ENCODE data around the gene IGSF8. TPM values are rescaled to one million over a fixed set of nuclear protein-coding genes. Genes with fewer than 3 reads are reported as not detected.

The IGSF8 gene
- total RNA-seq, 1 experiment from 2014 or later: 18.8 TPM

DNA sequence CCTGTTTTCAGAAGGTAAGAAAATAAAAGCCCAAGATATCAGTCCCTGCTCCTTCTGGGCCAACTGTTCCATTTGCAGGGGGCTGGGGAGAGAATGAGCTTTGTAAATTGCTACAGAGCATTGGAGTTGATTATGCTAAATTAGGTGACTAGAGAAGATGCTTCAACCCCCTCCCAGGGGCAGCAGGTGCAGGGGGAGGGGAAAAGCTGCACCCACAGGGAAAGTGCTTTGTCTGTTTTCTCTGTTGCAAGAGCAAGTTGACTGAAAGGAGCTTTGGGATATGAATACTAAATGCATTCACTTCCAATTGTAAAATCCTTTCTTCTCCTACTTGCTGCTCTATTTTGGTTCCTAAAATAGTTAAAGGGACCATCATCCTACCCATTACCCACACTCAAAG is 50.1 kb downstream of the IGSF8 start:
- Histone ChIP-seq H3K27me3 (ENCODE audit: control insufficient read depth, insufficient read depth, low read length) (peaks cover 27% of the 10 kb centered on the region), H3K27ac (ENCODE audit: low read length) (no peak overlapping the region), H3K9me3 (ENCODE audit: control insufficient read depth, insufficient read depth, low read depth, low read length) (no peaks in the 10 kb centered on the region), H3K4me3 (ENCODE audit: low read depth in 2 of 2, low read length in 2 of 2) (no peak overlapping the region), H3K36me3 (ENCODE audit: control insufficient read depth, insufficient read depth, low read length) (no peaks in the 10 kb centered on the region), H3K4me1 (ENCODE audit: control insufficient read depth, insufficient read depth, low read length) (no peaks in the 10 kb centered on the region)
- no TSS peak for BruUV-seq (replicated peaks)
- ChIA-PET CTCF (interaction anchor here (0.8 kb wide), 1 partner anchor 38 kb away, joined by 3 read pairs; no protein-coding TSS in a partner anchor), POLR2A (no interaction called here)
- DNase-seq (ENCODE audit: low read depth, low spot score): no peak
- no peak for ATAC-seq
- TF ChIP-seq SIN3A (IDR thresholded peaks at IDR 0.05; ENCODE audit: borderline replicate concordance, insufficient read depth, low read depth, low read length) (no peak), POLR2AphosphoS5 (IDR thresholded peaks at IDR 0.05; ENCODE audit: low read depth, low read length) (no peak), TCF7L2 (IDR thresholded peaks at IDR 0.05; ENCODE audit: low read depth, low read length) (no peak)
- TF ChIP-seq, protein P1, sequence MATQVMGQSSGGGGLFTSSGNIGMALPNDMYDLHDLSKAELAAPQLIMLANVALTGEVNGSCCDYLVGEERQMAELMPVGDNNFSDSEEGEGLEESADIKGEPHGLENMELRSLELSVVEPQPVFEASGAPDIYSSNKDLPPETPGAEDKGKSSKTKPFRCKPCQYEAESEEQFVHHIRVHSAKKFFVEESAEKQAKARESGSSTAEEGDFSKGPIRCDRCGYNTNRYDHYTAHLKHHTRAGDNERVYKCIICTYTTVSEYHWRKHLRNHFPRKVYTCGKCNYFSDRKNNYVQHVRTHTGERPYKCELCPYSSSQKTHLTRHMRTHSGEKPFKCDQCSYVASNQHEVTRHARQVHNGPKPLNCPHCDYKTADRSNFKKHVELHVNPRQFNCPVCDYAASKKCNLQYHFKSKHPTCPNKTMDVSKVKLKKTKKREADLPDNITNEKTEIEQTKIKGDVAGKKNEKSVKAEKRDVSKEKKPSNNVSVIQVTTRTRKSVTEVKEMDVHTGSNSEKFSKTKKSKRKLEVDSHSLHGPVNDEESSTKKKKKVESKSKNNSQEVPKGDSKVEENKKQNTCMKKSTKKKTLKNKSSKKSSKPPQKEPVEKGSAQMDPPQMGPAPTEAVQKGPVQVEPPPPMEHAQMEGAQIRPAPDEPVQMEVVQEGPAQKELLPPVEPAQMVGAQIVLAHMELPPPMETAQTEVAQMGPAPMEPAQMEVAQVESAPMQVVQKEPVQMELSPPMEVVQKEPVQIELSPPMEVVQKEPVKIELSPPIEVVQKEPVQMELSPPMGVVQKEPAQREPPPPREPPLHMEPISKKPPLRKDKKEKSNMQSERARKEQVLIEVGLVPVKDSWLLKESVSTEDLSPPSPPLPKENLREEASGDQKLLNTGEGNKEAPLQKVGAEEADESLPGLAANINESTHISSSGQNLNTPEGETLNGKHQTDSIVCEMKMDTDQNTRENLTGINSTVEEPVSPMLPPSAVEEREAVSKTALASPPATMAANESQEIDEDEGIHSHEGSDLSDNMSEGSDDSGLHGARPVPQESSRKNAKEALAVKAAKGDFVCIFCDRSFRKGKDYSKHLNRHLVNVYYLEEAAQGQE (IDR thresholded peaks at IDR 0.05; ENCODE audit: insufficient read depth in 1 of 2, low read depth in 2 of 2, low read length in 1 of 2): no peak
- TF ChIP-seq, protein P2, sequence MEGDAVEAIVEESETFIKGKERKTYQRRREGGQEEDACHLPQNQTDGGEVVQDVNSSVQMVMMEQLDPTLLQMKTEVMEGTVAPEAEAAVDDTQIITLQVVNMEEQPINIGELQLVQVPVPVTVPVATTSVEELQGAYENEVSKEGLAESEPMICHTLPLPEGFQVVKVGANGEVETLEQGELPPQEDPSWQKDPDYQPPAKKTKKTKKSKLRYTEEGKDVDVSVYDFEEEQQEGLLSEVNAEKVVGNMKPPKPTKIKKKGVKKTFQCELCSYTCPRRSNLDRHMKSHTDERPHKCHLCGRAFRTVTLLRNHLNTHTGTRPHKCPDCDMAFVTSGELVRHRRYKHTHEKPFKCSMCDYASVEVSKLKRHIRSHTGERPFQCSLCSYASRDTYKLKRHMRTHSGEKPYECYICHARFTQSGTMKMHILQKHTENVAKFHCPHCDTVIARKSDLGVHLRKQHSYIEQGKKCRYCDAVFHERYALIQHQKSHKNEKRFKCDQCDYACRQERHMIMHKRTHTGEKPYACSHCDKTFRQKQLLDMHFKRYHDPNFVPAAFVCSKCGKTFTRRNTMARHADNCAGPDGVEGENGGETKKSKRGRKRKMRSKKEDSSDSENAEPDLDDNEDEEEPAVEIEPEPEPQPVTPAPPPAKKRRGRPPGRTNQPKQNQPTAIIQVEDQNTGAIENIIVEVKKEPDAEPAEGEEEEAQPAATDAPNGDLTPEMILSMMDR (IDR thresholded peaks at IDR 0.05): no peak
- intact Hi-C loops (cut with micrococcal nuclease; ENCODE audit: unreplicated experiment) (no loop called here), in situ Hi-C loops (cut with HindIII; ENCODE audit: low pct_unique_long_range_greater_than_20kb, low sequenced_read_pairs) (no loop called here)

DNA sequence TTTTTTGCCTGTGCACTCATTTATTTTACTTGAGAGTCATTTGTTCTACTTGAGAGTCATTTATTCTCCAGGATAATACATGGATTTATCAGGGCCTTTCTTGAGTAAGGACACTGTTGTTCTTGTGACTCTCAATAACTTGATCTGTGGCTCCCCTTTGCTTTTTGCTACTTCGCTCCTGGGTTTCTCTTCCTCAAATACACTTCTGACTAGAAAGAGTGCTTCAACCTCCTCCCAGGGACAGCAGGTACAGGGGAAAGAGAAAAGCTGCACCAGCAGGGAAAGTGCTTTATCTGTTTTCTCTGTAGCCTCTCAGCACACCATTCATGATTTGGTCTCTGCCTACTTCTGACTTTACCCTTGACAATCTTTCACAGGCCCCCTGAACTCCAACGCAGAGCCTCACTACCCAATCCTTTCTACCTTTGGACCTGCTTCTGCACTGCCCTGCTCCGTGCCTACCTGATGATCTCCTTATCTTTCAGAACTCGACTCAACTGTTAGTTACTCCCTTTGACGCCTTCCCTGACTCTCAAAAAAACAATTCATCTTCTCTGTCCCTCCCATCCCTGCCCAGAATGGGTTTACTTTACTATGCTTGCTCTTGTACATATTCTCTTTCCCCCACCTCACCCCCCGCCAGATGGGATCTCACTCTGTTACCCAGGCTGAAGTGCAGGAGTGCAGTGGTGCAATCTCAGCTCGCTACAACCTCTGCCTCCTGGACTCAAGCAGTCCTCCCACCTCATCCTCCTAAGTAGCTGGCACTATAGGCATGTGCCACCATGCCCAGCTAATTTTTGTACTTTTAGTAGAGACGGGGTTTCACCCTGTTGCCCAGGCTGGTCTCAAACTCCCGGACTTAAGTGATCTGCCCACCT is 51.1 kb downstream of the IGSF8 start:
- H3K4me3 ChIP-seq (ENCODE audit: low read depth in 2 of 2, low read length in 2 of 2): no peak overlapping the region
- H3K4me1 ChIP-seq (ENCODE audit: control insufficient read depth, insufficient read depth, low read length): no peaks in the 10 kb centered on the region
- ATAC-seq: no peak
- no peak for DNase-seq (ENCODE audit: low read depth, low spot score)
- intact Hi-C loops (cut with micrococcal nuclease; ENCODE audit: unreplicated experiment): loop anchor here (2.0 kb wide), 1 partner anchor 37 kb away; no protein-coding TSS in a partner anchor
- CTCF ChIA-PET: interaction anchor here (0.6 to 2.2 kb wide), 5 partner anchors 9 to 38 kb away, joined by 3 to 13 read pairs (median 4); no protein-coding TSS in a partner anchor
- TF ChIP-seq, protein P1 (IDR thresholded peaks at IDR 0.05; ENCODE audit: insufficient read depth in 1 of 2, low read depth in 2 of 2, low read length in 1 of 2): no peak
- TF ChIP-seq POLR2AphosphoS5 (IDR thresholded peaks at IDR 0.05; ENCODE audit: low read depth, low read length) (no peak), TCF7L2 (IDR thresholded peaks at IDR 0.05; ENCODE audit: low read depth, low read length) (no peak), SIN3A (IDR thresholded peaks at IDR 0.05; ENCODE audit: borderline replicate concordance, insufficient read depth, low read depth, low read length) (no peak)
- TF ChIP-seq, protein P2 (IDR thresholded peaks at IDR 0.05): no peak
- POLR2A ChIA-PET: interaction anchor here (0.5 kb wide), 1 partner anchor 968 kb away, joined by 9 read pairs; no protein-coding TSS in a partner anchor
- in situ Hi-C loops (cut with HindIII; ENCODE audit: low pct_unique_long_range_greater_than_20kb, low sequenced_read_pairs): no loop called here
- BruUV-seq (replicated peaks): no TSS peak
- no peak overlapping the region for H3K27ac ChIP-seq (ENCODE audit: low read length)
- H3K27me3 ChIP-seq (ENCODE audit: control insufficient read depth, insufficient read depth, low read length): peaks cover 19% of the 10 kb centered on the region
- H3K9me3 ChIP-seq (ENCODE audit: control insufficient read depth, insufficient read depth, low read depth, low read length): no peaks in the 10 kb centered on the region
- H3K36me3 ChIP-seq (ENCODE audit: control insufficient read depth, insufficient read depth, low read length): no peaks in the 10 kb centered on the region
